HG03460 (cell line): ENCODE measurements around the gene TNFRSF13B.
"Not testable (repeated sequence)": the region's sequence is repeated elsewhere in the genome, so short reads cannot be mapped to it uniquely, and the experiment has no call there.

Source experiments
- ATAC-seq: cut with Tn5 transposase; IDR thresholded peaks from one replicate; pipeline ENCODE4 v1.9.1; 2021; ENCODE audit not compliant: unreplicated experiment

TNFRSF13B gene

DNA sequence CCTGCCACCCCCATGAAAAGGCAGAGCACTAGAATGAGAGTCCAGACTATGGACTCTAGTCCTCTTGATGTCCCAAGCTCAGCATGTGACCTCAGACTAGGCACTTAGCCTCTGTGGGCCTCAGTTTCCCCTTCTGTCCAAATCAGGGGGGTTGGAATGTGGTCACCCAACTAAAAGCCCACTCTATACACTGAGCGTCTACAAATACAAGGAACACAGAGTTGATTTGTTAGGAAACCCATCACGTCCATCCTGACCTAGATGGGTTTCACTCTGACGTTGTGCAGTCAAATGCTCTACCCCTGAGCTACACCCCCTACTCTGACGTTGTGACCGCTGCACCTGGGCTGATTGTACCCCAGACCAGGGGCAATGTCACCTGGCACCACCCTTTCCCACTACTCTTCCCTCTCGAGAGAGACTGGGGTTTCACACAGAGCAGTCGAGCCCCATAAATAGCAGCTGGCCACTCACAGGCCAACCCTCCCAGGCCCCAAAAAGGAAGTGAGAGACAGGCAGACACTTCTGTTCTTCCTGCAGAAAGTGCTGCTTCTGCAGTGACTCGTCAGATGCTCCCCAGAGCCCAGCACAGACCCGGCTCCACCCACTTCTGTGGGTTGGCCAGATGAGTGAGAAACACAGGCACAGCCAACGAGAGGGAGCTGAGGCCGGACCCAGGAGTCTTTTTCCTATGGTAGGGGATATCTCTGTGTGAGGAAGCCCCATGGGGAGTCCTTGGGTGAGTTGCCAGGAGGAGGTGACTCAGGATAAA, 16.1 kb upstream of the TNFRSF13B start:
- ATAC-seq: peak; percentile 52

DNA sequence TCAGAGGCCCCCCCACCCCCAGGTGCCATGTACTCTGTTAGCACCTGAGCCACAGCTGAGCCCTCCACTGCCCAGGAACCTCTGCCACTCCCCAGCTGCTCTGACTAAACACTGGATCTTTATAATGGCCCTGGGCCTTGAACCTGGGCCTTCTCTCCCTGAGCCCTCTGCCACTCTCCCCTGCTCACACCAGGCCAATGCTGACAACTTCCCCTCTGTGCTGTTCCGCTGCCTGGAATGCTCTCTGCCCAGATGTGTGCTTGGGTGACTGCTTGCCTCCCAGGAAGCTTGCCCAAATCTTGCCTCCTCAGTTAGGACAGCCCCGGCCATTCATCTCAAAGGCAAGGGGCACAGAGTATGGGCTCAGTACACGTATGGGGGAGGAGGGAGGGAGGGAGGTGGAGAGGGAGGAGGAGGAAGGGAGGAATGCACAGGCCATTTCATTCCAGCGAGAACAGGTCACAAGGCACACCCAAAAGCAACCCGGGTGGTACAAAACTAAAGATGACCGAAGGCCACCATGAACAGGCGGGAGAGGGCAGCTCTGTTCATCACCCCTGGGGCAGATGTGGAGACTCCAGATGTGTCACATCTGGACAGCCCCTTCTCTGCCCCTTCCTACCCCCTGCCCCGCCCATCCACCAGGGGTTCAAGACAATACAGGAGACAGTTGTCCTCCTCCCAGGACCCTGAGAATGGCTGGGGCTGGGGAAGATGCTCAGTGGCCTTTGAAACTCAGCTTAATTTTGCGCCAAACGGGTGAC, 15.3 kb upstream of the TNFRSF13B start:
- ATAC-seq: no peak

DNA sequence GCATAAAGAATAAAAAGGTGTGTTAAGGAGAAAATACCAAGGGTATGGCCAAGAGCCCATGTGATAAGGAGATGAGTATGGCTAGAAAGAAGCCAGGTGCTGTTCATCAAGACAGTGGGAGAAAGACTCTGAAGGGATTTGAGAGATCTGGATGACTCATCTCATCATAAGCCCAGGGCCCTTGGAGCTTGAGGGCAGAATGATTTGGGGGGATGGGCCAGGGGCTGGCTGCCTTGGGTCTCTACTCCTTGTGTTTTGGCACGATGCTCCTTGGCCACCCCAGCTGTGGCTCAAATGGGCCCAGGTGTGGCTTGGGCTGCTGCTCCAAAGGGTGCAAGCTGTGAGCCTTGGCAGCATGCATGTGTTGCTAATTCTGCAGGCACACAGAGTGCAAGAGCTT, 14.5 kb upstream of the TNFRSF13B start:
- ATAC-seq: no peak

DNA sequence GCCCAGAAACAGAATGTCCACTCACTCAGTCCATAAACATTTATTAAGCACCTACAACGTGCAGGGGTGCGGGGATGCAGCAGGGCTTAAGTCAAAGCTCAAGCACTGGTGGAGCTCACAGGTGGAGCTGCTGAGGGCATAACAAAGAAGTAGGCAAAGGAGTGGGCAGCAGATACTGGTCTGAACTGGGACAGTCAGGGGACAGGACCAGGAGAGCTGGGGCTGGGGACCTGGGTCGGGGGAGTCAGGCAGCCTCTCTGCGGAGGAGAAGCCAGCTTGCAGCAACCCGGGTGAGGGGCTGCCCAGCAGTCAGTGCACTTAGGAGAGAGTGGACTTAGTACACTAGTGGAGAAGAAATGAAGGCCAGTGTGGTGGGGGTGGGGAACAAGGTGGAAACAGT, 10.0 kb upstream of the TNFRSF13B start:
- no peak for ATAC-seq

DNA sequence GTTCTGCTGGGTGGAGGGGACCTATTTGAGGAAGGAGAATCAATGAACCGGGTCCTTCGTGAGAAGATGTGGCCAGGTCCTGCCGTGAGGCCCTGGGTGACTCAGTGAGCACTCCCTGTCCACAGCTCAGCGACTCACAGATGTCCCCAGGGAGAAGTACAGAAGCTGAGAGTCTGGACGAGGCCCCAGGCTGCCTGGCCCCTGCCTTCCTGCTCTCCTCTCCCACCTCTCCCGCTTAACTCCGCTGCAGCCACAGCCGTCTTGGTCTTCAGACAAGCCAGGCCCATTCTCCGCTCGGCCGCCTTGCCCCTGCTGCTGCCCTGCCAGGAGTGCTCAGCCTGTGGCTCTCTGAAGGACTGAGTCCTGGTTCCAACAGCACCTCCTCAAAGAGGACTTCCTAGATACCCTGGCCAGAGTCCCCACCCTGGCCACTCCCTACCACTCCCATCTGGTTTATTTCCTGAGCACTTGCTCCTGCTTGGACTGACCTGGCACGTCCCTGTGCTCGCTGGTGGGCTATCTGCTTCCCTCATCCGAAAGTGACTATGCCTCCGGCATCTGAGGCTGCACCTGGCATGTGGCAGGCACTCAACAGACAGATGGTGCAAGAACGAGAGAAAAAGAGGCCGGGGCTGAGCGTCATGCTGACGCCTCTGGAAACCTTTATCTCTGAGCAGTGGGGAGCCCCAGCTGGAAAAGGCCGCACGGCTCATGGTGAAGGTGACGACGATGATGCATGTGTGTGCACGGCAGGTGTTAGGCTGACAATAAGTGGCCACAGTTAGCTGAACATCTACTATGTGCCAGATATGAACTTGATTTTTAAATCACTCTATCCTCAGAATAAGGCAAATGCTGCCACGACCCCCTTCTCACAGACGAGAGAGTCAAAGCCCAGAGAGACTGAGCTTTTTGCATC, 9.2 kb upstream of the TNFRSF13B start:
- ATAC-seq: peak; percentile 48

DNA sequence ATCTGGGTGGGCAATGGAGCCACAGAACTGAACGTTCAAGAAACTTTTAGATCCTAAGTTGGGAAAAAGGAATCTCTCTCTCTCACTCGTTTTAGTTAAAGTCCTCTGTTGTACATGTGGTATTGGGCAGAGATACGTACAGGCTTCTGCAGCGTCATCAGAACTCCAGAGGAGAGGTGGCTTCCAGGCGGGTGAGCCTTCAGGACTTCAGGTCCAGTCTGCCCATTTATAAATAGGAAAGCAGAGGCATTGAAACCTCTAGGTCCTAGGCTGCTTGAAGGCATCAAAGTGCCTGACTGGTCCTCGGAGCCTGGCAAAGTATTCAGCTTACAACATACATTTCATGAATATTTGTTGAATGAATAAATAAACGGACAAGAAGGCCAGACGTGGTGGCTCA, 8.1 kb upstream of the TNFRSF13B start:
- no peak for ATAC-seq

DNA sequence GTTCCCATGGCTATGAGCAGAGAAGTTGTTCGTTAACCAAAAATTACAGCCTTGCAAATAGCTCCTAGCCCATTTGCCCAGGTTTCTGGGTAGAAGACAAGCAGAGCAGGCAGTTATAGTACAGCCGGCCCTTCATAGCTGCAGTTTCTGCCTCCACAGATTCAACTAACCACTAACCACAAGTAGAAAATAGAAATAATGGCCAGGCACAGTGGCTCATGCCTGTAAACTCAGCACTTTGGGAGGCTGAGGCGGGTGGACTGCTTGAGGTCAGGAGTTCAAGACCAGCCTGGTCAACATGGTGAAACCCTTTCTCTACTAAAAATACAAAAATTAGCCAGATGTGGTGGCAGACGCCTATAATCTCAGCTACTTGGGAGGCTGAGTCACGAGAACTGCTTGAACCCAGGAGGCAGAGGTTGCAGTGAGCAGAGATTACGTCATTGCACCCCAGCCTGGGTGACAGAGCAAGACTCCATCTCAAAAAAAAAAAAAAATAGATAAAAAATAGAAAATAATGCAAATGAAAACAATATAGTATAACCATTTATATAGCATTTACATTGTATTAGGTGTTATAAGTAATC, 7.4 kb upstream of the TNFRSF13B start:
- ATAC-seq: not testable (repeated sequence)

DNA sequence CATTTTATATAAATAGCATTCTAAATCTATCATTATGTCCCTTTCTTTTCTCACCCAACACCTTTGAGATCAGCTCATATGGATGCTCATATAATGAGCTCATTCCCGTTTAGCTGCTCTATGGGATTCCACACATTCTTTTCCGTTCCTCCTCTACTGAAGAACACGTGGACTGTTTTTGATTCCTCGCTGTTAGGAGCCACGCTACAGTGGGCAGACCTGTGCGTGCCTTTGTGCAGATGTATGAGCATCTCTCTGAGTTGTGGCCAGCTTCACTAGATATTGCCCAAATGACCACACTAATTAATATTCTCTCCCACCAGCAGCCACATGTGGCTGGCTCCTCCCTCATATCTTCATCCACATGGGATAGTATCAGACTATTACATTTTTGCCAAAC, 6.0 kb upstream of the TNFRSF13B start:
- no peak for ATAC-seq

DNA sequence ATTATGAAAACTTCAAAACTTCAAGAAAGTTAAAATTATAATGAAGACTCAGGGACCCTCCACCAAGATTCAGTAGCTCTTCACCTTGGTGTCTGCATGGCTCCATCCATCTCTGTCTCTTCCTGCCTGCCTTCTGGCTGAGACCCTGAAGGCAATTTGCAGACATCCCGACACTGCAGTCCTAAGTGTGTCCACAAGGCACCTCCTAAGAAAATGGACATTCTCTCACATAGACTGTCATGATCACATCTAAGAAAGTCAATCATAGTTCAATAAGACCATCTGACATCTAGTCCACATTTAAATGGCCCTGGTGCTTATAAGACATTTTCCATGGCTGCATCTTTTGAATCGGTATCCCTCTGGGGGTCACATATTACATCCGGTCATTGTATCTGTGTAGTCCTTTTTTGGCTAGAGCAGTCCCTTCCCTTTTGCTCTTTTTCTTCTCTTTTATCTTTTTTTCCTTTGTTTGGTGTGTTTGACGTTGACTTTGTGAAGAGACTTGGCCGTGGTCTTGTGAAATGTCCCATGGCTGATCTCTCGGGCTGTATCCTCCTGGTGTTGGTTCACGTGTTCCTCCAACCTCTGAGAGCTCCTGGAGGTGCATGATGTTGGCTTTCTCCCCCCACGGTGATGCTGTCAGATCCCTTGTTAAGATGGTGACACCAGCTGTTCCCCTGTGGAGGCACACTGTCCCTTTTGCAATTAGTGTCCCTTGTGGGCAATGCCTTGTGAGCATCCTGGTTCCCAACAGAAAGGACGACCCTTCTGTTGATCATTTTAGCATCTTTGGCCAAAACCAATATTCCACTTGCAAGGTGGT, 5.0 kb upstream of the TNFRSF13B start:
- no peak for ATAC-seq

DNA sequence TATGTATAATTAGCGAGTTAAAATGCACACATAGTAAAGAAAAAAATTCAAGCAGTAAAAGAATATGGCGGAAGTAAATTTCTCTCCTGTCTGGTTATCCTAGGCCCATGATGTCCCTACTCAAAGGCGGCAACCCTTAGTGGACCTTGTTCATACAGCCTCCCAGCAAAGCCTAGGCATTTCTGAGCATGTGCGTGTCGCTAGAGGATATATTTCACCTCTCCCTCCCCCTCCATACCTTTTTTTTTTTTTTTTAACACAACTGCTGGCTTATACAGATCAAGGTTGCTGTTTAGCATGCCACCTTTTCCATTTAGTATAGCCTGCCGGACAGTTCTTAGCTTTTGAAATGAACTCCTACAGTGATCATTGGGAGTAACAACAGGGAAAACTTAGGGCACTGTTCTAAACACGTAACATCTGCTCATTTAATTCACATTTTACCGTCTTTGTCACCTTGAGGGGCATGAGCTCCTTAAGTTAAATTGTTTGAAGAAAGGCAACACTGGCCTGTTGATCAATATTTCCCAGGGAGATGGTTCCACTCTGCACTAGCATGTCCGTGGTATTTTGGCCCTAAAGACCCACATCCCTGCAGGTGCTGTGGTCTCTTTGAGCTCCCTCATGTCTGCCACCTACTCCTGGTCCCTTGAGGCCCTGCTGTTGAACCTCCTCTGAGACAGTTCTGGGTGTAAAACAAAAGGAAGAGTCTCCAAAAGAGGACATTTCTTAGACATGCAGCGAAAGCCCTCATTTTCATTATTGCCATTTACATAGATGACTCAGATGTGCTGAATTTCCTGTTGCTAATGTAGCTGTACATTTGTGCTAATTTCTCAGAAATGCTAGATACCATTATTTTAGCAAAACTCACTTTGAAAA, 4.1 kb upstream of the TNFRSF13B start:
- no peak for ATAC-seq

DNA sequence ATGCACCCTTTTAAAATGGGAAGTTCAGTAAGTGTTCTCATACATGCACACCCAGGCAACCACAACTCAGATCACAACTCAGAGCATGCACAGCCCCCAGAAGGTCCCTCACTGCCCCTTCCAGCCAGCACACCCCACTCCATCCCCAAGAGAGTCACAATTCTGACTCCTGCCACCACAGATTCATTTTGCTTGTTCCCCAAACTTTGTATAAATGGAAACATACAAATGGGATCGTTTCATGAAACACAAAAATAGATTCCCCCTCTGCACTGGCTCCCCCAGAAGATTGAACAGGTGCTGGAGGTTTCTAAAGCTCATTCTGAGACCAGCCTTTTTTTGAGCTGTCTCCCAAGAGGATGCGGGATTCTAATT, 3.3 kb upstream of the TNFRSF13B start:
- ATAC-seq: no peak

DNA sequence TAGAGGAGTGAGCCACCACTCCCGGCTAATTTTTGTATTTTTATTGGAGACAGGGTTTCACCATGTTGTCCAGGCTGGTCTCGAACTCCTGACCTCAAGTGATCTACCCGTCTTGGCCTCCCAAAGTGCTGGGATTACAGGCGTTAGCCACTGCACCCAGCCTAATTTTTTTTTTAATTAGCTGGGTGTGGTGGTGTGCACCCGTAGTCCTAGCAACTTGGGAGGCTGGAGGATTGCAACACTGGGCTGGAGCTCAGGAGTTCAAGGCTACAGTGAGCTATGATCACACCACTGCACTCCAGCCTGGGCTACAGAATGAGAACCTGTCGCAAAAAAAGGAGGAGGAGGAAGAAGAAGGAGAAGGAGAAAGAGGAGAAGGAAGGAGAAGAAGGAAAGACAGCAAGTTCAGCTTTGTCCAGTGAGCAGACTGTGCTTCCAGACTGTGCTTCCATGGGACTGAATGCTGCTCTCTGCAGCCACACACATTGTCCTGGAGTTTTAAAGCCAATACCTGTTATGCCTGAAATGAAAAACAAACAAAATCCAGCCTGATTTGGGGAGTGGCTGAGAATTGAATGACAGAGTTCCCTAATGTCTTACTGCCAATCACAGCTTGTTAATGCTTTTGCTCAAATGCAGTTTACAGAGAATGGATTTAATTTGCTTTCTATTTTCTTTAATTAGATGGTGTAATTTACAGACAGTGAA, 2.8 kb upstream of the TNFRSF13B start:
- ATAC-seq: no peak

DNA sequence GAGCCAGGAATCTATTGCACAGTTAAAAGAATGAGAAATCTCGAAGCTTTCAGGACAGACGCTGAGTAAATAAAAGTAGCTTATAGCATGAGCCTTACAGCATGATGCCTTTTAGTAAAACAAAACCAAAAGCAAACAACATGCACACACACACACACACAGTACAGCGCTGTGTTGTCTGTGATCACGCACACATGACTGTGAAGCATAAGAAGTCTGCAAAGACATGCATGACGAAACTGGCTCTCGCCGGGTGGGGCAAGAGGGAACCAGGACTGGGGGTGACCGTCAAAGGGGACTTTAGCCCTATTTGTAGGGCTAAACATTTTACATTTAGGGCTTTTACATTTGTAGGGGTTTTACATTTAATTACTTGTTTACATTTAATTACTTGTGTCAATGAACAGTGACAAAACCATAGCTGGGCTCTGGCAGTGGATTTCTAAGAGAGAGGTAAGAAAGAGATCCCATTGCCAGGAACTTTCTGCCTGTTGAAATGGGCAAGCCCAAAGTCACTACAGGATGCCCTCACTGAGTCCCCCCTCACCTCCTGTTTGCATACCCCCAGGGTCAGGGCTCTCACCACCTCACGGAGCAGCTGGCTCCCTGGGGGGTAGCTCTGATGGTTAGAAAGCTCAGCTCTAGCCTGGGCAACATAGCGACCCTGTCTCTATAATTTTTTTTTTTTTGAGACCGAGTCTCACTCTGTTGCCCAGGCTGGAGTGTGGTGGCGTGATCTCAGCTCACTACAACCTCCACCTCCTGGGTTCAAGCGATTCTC, 2.0 kb upstream of the TNFRSF13B start:
- no peak for ATAC-seq

DNA sequence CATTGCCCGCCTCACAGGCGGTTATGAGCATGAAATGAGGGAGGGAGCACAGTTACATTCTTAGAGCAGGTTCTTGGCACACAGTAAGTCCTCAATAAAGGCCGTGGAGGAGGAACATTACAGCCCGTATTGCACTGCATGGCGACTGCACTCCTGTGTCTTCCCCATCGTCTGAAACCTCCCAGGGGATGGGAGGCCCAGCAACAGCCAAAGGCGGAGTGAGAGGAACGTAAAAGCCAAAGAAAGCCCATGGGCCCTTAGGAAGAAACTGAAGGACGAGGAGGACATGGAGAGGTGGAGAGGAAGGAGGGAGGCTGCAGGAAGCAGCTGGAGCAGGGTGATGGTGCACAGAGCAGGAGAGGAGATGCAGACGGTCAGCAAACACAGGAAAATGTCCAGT, 1.1 kb upstream of the TNFRSF13B start:
- not testable (repeated sequence) for ATAC-seq

DNA sequence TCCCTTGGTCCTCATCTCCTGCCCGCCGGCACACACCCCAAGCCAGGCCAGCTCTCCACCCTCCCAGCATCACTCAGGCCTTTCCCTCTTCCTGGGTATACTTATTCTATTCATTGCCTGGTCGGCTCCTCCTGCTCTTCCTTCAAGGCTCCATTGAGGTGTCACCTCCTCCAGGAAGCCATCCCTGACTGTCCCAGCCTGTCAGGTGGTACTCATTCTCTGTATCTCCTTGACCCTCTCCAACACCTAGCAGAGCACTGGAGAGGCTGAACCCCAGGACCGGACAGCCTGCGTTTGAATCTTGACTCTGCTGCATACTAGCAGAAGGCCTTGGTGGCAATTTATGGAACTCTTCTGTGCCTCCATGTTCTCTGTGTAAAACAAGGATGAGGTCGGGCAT, 428 bp upstream of the TNFRSF13B start:
- ATAC-seq: no peak

DNA sequence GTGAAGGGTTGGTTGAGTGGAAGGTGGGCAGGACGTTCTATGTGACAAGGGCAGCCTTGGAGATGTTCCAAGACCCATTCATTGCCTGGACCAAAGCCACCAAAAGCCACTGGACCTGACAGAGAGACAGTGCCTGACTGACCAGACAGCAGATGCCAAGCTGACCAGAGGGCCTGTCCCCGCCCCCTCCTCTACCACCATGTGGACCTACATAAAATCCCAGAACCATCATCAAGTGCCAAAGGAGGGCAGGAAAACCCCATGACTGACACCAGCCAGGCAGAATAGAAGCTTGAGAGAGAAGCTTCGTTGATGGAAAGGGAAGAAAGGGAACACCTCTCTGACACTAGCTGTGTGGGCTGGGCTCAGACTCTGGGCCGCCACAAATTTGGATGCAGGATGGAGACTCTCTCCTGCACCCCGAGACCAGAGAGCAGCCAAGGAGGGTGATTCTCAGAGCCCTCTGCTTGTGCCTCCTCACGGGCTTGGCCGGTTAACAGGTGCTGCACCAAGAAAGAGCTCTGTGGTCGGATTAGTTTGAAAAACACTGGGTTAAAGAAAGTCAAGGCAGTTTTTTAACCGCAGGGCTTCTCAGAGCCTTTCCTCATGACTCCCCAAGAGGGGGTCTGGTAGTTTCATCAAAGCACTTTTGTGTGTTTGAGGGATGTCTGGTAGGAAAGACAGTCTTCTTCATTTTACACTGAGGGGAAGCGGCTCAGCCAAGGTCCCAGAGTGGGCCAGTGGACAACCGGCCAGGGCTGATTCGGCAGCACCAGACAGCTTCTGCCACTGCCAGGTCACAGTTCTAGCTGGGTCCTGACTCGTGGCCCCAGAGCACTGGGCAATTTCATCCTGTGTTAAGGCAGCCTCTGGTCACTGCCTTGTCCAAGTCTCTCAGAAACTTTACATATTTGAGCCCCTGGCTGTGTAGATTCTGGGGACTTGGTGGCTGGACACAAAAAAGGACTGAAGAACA, 1.7 kb downstream of the TNFRSF13B start:
- ATAC-seq: no peak

DNA sequence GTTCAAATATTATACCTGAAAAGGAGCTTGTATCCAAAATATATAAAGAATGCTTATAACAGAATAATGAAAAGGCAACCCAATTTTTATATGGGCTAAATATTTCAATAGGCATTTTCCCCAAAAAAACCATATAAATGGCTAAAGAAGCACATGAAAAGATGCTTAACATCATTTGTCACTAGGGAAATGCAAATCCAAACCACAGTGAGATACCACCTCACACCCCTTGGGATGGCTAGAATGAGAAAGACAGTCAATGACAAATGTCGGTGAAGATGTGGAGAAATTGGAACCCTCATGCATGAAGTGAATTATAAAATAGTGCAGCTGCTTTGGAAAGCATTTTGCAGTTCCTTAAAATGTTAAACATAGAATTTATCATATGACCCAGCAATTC, 3.1 kb downstream of the TNFRSF13B start:
- no peak for ATAC-seq
